ENCODE data around the gene PSMD1.
A peak's percentile ranks its signal among the peaks of the same experiment; 100 is the strongest.
"Not testable (repeated sequence)": the region's sequence is repeated elsewhere in the genome, so short reads cannot be mapped to it uniquely, and the experiment has no call there.

PSMD1 gene

DNA sequence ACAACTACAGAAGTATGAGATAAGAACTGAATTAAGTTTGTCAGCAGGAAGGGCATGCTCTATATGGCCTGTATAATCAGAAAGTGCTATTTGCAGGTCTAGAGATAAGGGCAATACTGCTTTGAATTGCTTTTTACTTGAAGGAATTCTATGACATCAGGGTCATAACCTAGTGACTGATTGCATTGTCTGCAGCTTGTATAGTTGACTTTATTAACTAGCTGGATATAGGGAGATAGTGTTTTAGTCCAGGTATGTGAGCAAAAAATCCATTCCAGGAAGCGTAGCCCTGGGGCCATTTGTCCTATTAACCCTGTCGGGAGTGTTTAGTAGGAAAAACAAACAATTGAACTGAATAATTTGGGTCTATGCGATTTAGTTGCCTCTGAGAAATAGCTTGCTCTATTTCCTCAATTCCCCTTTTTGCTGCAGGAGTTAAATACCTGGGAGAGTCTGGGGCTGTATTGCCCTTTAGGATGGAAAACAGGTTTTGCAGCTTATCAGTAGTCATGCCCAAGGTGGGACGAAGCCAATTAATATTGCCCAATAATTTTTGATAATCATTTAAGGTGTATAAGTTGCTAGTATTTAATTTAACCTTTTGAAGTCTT lies 38.2 kb downstream of the PSMD1 start:
- Histone ChIP-seq H3K4me1 (ENCODE audit: insufficient read depth, low read length) (no peaks in the 10 kb centered on the region), H3K27ac (ENCODE audit: low read length) (no peak overlapping the region), H2AFZ (ENCODE audit: low read depth, low read length) (no peak overlapping the region), H3K36me3 (ENCODE audit: insufficient read depth, low read length) (peaks cover 89% of the 10 kb centered on the region), H3K79me2 (ENCODE audit: insufficient read depth, low read length) (peaks cover 8% of the 10 kb centered on the region; the same call in 1 of the 2 replicates), H3K9ac (ENCODE audit: low read depth, low read length) (no peak overlapping the region), H3K4me2 (ENCODE audit: insufficient read depth, low read length) (no peak overlapping the region), H3K4me3 (ENCODE audit: low read depth in 1 of 2, low read length in 2 of 2) (no peak overlapping the region), H3K9me3 (ENCODE audit: insufficient read depth, low read length, severe bottlenecking) (peaks cover 20% of the 10 kb centered on the region), H4K20me1 (ENCODE audit: insufficient read depth, low read length) (no peaks in the 10 kb centered on the region), H3K27me3 (ENCODE audit: insufficient read depth, low read length, poor library complexity) (no peaks in the 10 kb centered on the region)
- DNase-seq (no peak), ATAC-seq (ENCODE audit: insufficient read depth, low read depth) (no peak)
- TF ChIP-seq, protein P1, sequence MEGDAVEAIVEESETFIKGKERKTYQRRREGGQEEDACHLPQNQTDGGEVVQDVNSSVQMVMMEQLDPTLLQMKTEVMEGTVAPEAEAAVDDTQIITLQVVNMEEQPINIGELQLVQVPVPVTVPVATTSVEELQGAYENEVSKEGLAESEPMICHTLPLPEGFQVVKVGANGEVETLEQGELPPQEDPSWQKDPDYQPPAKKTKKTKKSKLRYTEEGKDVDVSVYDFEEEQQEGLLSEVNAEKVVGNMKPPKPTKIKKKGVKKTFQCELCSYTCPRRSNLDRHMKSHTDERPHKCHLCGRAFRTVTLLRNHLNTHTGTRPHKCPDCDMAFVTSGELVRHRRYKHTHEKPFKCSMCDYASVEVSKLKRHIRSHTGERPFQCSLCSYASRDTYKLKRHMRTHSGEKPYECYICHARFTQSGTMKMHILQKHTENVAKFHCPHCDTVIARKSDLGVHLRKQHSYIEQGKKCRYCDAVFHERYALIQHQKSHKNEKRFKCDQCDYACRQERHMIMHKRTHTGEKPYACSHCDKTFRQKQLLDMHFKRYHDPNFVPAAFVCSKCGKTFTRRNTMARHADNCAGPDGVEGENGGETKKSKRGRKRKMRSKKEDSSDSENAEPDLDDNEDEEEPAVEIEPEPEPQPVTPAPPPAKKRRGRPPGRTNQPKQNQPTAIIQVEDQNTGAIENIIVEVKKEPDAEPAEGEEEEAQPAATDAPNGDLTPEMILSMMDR (IDR thresholded peaks at IDR 0.05; ENCODE audit: borderline replicate concordance, extremely low read depth, low read length, poor library complexity, severe bottlenecking) = no peak
- TF ChIP-seq EZH2 (IDR thresholded peaks at IDR 0.05; ENCODE audit: borderline replicate concordance, low read depth, low read length, severe bottlenecking) = no peak

DNA sequence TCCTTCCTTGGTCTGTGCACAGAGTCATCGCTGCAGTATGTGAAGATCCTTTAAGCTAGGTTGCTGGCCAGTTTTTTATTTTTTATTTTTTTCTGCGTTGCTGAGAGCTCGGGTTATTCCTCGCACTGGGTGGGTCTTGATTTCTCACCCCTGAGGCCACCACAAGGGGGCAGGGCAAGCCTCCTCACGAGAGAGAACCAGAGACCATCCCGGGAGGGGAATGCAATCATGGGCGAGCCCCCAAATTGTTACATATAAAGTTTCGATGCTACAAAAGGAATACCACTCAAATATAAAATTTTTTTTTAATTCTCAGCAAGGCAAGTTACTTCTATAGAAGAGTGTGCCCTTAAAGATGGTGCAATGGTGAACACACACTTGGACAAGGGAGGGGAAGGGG lies 43.3 kb downstream of the PSMD1 start:
- H3K4me2 ChIP-seq (ENCODE audit: insufficient read depth, low read length) = no peak overlapping the region
- no peak overlapping the region for H3K4me3 ChIP-seq (ENCODE audit: low read depth in 1 of 2, low read length in 2 of 2)
- no peaks in the 10 kb centered on the region for H3K4me1 ChIP-seq (ENCODE audit: insufficient read depth, low read length)
- DNase-seq (peak; percentile 34), ATAC-seq (ENCODE audit: insufficient read depth, low read depth) (no peak)
- H4K20me1 ChIP-seq (ENCODE audit: insufficient read depth, low read length) = no peaks in the 10 kb centered on the region; the same call in 1 of the 2 replicates
- no peak overlapping the region for H2AFZ ChIP-seq (ENCODE audit: low read depth, low read length)
- no peak overlapping the region for H3K27ac ChIP-seq (ENCODE audit: low read length)
- peaks cover 14% of the 10 kb centered on the region for H3K79me2 ChIP-seq (ENCODE audit: insufficient read depth, low read length)
- H3K36me3 ChIP-seq (ENCODE audit: insufficient read depth, low read length) = peaks cover 77% of the 10 kb centered on the region
- peaks cover 26% of the 10 kb centered on the region for H3K9me3 ChIP-seq (ENCODE audit: insufficient read depth, low read length, severe bottlenecking)
- H3K9ac ChIP-seq (ENCODE audit: low read depth, low read length) = no peak overlapping the region
- no peaks in the 10 kb centered on the region for H3K27me3 ChIP-seq (ENCODE audit: insufficient read depth, low read length, poor library complexity)
- TF ChIP-seq, protein P1 (IDR thresholded peaks at IDR 0.05; ENCODE audit: borderline replicate concordance, extremely low read depth, low read length, poor library complexity, severe bottlenecking) = no peak
- TF ChIP-seq EZH2 (IDR thresholded peaks at IDR 0.05; ENCODE audit: borderline replicate concordance, low read depth, low read length, severe bottlenecking) = no peak

DNA sequence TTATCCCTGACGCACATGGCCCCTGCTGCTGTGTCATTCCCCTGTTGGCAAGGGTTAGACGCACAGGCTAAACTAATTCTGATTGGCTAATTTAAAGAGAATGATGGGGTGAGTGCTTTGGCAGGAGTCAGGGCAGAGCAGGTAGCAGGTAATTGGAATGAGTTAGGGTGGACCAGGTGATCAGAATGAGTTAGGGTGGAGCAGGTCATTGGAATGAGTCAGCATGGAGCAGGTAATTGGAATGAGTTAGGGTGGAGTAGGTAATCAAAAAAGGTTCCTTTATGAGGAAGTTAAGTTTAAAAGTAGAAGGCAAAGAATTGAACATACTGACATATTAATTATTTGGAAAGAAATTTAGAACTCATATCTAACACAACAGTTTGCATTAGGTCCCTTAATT lies 43.7 kb downstream of the PSMD1 start:
- DNase-seq; H3K4me3 ChIP-seq (ENCODE audit: low read depth in 1 of 2, low read length in 2 of 2); H3K4me2 ChIP-seq (ENCODE audit: insufficient read depth, low read length); ATAC-seq (ENCODE audit: insufficient read depth, low read depth); H3K4me1 ChIP-seq (ENCODE audit: insufficient read depth, low read length); H3K27me3 ChIP-seq (ENCODE audit: insufficient read depth, low read length, poor library complexity); H3K9ac ChIP-seq (ENCODE audit: low read depth, low read length); H2AFZ ChIP-seq (ENCODE audit: low read depth, low read length); H4K20me1 ChIP-seq (ENCODE audit: insufficient read depth, low read length); H3K27ac ChIP-seq (ENCODE audit: low read length): not testable (repeated sequence)
- Histone ChIP-seq H3K36me3 (ENCODE audit: insufficient read depth, low read length) (peaks cover 76% of the 10 kb centered on the region), H3K9me3 (ENCODE audit: insufficient read depth, low read length, severe bottlenecking) (peaks cover 25% of the 10 kb centered on the region), H3K79me2 (ENCODE audit: insufficient read depth, low read length) (peaks cover 14% of the 10 kb centered on the region)

DNA sequence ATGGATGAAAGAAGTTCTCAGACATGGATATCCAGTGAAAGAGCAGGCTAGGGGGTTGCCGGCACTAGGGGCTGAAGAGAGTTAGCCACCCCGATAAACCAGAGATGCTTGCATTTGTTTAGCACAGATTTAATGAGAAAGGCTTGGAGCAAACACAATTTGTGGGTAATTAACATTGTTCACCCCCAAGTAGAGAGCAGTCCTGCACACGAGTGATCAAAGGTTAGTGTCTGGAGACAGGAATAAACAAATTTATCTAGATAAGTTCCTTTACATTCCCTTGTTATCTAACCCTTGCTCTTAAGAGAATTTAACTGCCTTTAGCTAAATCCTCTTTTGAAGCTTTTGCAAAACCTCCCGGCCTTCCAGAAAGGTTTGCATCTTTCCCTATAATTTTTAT lies 44.3 kb downstream of the PSMD1 start:
- Histone ChIP-seq H2AFZ (ENCODE audit: low read depth, low read length) (no peak overlapping the region), H3K79me2 (ENCODE audit: insufficient read depth, low read length) (peaks cover 9% of the 10 kb centered on the region), H3K27ac (ENCODE audit: low read length) (no peak overlapping the region), H3K36me3 (ENCODE audit: insufficient read depth, low read length) (peaks cover 74% of the 10 kb centered on the region), H3K4me2 (ENCODE audit: insufficient read depth, low read length) (no peak overlapping the region), H3K4me3 (ENCODE audit: low read depth in 1 of 2, low read length in 2 of 2) (no peak overlapping the region), H3K9me3 (ENCODE audit: insufficient read depth, low read length, severe bottlenecking) (peaks cover 24% of the 10 kb centered on the region), H3K4me1 (ENCODE audit: insufficient read depth, low read length) (no peaks in the 10 kb centered on the region), H3K27me3 (ENCODE audit: insufficient read depth, low read length, poor library complexity) (no peaks in the 10 kb centered on the region), H4K20me1 (ENCODE audit: insufficient read depth, low read length) (no peaks in the 10 kb centered on the region; the same call in 1 of the 2 replicates), H3K9ac (ENCODE audit: low read depth, low read length) (no peak overlapping the region)
- DNase-seq (no peak), ATAC-seq (ENCODE audit: insufficient read depth, low read depth) (no peak)
- TF ChIP-seq, protein P1 (IDR thresholded peaks at IDR 0.05; ENCODE audit: borderline replicate concordance, extremely low read depth, low read length, poor library complexity, severe bottlenecking) = no peak
- TF ChIP-seq EZH2 (IDR thresholded peaks at IDR 0.05; ENCODE audit: borderline replicate concordance, low read depth, low read length, severe bottlenecking) = no peak

All from DND-41 (cell line).